HTERT RPE-1 (cell line): Measurements from ENCODE around the gene PDCD2L.
"Not testable (repeated sequence)": the region's sequence is repeated elsewhere in the genome, so short reads cannot be mapped to it uniquely, and the experiment has no call there.

Experiments used
- in situ Hi-C: fragments of 300-500 bp; cut with MboI; formaldehyde crosslinking; loops from 4 replicates; pipeline ENCODE4 v1.14.3; 2020; ENCODE audit warnings: low sequenced_read_pairs

The PDCD2L gene

DNA sequence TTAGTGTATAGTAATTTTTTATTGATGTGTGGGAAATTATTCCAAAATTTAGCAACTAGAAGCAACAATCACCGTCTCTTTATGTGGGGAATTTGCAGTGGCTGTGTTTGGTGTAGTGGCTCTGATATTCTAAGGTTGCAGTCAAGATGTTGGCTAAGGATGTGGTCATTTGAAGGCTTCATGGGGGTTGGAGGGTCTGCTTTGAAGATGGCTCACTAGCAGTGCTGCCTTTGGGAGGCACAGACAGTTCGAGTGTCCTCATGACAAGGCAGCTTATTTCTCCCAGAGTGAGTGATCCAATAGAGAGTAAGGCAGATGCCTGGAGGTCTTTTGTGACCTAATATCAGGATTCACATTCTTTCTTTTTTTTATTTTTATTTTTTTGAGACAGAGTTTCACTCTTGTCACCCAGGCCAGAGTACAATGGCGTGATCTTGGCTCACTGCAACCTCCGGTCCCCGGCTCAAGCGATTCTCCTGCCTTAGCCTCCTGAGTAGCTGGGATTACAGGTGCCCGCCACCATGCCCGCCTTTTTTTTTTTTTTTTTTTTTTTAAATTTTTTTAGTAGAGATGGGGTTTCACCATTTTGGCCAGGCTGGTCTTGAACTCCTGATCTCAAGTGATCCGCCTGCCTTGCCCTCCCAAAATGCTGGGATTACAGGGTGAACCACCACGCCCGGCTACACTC lies 30.5 kb upstream of the PDCD2L start:
- in situ Hi-C loops: no loop called here

DNA sequence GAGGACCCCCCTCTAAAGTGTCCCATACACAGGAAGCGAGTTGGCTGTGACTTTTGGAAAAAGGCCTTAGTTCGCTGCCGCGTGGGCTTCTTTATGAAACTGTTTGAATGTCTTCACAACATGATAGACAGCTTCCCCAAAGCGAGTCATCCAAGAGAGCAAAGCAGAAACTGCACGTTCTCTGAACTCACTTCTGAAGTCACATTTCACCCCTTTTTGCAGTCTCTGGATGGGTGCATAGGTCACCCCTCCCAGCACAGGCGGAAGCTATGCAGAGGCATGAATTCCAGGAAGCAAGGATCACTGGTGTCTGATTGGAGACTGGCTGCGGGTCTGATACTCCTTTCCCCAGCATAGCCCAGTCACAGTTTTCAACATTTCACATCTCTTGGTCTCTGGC lies 28.6 kb upstream of the PDCD2L start:
- in situ Hi-C loops: no loop called here

DNA sequence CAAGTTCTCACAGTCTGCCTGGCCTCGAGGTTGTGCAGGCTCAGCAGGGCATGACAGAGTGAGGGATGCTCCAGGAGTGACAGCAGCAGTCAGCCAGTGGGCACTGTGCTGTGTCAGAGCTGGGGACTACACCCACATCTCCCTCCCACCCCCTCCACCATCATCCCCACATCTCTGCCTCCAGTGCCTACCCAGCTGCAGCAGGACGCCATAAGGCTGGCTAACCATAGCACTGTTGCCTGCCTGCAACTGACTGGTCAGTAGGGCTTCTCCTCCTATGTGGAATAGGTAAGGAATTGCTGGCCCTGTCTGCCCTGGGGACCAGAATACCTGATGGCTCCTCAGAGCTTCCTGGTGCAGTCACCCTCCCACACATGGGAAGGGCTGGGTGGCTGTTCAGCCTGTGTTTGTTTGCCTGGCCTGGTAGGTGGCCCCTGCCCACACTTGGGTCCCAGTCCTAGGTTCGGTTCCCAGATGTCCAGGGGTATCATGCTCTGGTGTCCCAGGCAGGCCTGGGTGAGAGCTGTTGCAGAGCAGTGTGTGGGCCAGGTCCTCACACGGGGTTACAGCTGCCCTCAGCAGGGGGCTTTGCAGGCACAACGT lies 23.5 kb upstream of the PDCD2L start:
- in situ Hi-C loops: no loop called here

DNA sequence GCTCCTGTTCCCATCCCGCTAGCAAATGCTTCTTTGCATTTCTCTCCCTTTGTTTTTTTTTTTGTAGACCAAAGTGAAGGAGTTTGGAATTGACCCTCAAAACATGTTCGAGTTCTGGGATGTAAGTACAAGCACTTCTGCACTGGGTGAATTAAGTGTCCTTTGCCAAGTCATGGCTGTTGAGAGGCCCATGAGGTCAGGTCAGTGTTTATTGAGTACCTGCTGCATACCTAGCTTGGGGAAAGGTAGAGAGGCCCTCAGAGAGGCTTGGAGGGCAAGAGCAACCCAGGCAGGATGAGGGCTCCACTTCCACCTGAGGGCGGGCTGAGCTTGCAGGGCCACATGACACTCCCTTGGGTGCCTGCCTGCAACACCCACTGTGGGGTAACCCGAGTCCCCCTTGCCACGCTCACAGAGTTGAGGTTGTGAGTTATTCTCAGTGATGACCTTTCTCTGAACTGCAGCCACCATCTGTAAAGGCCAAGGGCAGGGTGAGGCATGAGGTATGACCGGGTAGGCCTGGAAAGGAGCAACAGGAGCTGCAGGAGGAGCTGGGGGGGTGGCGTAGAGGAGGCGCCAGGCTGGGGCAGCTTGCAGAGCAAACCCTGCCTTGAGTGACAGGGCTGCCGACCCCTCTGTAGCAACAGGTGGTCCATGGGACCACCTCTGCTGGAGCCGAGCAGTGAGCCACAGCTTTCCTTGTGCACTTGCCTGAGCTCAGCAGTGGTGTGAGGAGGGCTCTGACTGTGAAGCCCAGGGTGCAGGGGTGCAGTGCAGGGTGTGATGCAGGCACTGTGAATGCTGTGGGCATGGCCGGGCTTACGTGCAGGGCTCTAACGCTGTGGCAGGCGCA lies 22.6 kb upstream of the PDCD2L start:
- in situ Hi-C loops: no loop called here

DNA sequence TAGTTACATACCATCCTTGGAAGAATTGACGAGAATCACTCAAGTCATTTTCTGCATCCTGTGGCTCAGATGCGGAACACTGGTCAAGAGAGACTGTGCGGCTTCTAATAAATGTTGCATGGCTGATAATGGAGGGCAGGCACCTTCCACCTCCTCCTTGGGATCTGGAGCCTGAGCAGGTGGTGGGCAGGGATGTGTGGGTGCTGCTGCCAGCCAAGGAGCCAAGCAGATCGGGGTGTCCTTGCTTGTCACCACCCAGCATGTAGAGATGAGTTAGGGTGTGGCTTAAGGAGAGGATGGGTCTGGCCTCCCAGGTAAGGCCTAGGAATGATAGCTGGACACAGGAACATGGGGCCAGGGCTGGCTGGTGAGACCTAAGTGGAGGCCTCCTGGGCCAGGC lies 21.7 kb upstream of the PDCD2L start:
- in situ Hi-C loops: no loop called here

DNA sequence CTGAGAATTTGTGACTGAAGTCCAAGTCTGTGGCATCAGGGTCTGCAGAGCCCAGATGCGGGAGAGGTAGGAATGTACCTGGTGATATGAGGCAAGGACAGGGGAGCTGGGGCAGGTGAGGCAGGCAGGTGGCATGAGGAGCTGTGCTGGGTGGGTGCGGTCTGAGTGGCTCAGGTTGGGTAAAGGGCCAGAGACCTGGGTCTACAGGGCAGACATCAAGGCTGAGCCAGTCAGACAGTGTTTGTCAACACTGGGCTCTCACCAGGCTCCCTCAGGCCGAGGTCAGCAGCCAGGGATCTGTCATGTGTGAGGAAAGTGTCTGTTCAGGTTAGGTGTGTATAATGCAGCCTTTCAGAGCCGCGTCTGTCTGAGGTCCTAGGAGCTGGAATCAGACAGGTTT lies 20.6 kb upstream of the PDCD2L start:
- in situ Hi-C loops: no loop called here

DNA sequence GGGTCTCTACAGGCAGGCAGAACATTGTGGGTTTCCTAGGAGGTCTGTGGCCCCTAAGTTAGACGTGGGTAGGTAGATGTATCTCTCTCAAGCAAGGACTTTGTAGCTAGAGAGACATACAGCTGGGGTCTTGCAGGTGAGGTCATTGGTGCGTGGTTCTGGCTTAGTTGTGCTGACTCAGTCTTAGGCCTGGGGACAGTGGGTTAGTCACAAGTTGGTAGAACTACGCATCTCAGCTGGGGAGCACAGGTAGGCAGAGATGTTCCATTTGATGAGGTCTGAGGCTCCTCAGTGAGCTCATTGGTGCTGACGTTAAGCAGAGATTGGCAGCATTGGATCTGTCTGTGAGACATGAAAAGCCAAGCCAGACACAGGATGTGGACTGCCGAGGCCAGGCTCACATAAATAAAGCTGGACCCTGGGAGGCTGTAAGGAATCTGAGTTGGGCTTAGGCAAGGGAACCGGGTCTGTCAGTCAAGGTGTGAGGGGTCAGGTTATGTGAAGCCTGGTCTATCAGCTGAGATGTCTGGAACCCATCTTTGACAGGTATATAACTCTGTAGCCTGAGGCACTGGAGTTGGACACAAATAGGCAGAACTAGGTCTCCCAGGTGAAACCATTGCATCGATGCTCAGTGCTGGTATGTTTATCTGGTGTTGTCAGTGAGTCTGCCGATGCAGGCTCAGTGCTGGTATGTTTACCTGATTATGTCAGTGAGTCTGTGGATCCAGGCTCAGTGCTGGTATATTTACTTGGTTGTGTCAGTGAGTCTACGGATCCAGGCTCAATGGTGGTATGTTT lies 17.4 kb upstream of the PDCD2L start:
- in situ Hi-C loops: no loop called here

DNA sequence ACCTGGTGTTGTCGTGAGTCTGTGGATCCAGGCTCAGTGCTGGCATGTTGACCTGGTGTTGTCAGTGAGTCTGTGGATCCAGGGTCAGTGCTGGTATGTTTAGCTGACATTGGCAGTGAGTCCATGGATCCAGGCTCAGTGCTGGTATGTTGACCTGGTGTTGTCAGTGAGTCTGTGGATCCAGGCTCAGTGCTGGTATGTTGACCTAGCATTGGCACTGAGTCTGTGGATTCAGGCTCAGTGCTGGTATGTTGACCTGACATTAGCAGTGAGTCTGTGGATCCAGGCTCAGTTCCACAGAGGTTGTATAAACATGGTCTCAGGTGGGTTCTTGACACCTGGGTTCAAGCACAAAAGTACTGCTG lies 16.8 kb upstream of the PDCD2L start:
- in situ Hi-C loops: no loop called here

DNA sequence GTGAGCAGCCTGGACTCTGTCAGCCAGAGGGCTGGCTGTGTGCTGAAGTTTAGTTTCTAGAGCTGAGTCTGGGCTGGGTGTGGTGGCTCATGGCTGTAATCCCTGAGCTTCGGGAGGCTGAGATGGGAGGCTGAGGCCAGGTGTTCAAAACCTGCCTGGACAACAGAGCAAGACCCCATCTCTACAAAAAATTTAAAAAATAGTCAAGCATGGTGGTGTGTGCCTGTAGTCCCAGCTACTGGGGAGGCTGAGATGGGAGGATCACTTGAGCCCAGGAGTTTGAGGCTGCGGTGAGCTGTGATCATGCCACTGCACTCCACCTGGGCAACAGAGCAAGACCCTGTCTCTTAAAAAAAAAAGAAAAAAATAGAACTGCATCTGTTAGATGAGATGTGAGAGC lies 15.5 kb upstream of the PDCD2L start:
- in situ Hi-C loops: not testable (repeated sequence)

DNA sequence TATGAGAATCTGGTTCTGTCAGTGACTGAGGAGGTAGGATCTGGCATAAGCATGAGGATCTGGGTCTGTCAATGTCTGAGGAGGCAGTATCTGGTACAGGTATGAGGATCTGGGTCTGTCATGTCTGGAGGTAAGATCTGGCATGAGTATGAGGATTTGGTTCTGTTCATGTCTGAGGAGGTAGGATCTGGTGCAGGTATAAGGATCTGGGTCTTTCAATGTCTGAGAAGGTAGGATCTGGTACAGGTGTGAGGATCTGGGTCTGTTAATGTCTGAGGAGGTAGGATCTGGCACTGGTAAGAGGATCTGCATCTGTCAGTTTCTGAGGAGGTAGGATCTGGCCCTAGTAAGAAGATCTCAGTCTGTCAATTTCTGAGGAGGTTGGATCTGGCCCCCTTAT lies 12.4 kb upstream of the PDCD2L start:
- in situ Hi-C loops: no loop called here

DNA sequence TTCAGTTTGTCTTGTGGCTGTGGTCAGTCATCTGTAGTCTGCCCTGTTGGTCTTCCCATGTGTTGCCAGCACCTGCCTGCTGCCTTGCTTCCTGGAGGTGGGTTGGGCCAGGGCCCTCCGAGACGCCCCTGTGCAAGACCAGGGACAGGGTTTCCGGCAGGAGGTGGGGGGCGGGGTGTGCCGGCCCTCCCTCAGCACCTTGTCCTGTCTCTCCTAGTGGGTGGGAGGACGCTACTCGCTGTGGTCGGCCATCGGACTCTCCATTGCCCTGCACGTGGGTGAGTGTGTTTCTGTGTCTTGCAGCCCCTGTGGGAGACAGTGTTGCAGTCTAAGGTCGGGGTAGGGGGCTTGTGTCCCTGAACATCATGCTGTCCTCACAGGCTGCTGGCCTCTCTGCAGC lies 11.2 kb upstream of the PDCD2L start:
- in situ Hi-C loops: no loop called here

DNA sequence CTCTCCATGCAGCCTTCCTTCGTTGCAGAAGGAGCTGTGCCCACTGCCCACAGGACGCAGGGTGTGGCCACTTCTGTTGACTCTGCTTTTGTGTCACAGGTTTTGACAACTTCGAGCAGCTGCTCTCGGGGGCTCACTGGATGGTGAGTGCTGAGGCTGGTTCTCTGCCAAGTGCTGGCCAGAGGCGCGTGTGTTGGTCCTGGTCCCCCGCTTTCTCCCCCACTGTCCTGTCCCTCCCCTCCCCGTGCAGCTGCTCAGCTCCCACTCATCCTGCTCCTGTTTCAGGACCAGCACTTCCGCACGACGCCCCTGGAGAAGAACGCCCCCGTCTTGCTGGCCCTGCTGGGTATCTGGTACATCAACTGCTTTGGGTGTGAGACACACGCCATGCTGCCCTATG lies 10.6 kb upstream of the PDCD2L start:
- in situ Hi-C loops: no loop called here

DNA sequence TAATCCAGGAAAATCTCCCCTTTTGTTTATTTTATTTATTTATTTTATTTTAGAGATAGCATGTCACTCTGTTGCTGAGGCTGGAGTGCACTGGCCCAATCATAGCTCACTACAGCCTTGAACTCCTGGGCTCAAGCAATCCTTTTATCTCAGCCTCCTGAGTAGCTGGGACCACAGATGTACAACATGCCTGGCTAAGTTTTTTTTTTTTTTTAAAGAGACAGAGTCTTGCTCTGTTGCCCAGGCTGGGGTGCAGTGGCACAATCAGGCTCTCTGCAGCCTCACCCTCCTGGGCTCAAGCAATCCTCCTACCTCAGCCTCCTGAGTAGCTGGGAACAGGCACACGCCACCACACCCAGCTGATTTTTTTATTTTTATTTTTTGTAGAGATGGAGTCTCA lies 6.3 kb upstream of the PDCD2L start:
- in situ Hi-C loops: no loop called here

DNA sequence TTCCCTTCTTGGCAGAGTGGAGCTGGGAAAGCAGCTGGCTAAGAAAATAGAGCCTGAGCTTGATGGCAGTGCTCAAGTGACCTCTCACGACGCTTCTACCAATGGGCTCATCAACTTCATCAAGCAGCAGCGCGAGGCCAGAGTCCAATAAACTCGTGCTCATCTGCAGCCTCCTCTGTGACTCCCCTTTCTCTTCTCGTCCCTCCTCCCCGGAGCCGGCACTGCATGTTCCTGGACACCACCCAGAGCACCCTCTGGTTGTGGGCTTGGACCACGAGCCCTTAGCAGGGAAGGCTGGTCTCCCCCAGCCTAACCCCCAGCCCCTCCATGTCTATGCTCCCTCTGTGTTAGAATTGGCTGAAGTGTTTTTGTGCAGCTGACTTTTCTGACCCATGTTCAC lies 4.3 kb upstream of the PDCD2L start:
- in situ Hi-C loops: no loop called here

DNA sequence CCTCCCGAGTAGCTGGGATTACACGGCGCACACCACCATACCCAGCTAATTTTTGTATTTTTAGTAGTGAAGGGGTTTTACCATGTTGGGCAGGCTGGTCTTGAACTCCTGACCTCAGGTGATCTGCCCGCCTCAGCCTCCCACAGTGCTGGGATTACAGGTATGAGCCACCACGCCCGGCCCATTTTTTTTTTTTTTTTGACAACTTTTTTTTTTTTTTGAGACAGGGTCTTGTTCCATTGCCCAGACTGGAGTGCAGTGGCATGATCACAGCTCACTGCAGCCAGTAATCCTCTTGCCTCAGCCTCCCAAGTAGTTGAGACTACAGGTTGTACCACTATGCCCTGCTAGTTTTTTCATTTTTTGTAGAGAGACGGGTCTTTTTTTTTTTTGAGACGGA lies 3.4 kb upstream of the PDCD2L start:
- in situ Hi-C loops: not testable (repeated sequence)

DNA sequence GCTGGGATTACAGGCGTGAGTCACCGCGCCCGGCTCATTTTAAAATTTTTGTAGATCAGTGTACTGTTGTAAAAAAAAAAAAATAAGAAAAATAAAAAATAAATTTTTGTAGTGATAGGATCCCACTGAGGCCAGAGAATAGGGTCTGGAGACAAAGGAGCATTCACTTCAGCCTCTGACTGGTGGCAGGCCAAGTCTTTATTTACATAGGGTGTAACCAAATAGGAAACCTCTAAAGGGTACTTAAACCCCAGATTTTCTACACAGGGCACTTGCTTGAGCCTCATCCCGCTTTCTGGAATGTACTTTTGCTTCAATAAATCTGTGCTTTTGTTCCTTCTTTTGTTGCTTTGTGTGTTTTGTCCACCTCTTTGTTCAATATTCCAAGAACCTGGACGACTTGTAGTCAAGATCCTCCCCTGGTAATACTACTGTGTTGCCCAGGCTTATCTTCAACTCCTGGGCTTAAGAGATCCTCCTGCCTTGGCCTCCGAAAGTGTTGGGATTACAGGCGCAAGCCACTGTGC lies 2.1 kb upstream of the PDCD2L start:
- in situ Hi-C loops: no loop called here

DNA sequence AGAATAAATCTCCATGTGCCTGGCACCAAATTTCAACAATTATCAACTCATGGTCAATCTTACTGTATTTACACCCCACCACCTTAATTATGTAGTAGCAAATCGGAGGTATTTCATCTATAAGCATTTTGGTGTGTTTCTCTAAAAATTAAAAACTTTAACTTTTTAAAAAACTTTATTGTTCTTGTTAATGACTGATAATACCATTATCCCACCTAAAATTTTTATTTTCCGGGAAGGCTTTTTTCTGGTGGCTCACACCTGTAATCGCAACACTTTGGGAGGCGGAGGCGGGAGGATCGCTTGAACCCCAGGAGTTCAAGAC lies 453 bp upstream of the PDCD2L start:
- in situ Hi-C loops: no loop called here

DNA sequence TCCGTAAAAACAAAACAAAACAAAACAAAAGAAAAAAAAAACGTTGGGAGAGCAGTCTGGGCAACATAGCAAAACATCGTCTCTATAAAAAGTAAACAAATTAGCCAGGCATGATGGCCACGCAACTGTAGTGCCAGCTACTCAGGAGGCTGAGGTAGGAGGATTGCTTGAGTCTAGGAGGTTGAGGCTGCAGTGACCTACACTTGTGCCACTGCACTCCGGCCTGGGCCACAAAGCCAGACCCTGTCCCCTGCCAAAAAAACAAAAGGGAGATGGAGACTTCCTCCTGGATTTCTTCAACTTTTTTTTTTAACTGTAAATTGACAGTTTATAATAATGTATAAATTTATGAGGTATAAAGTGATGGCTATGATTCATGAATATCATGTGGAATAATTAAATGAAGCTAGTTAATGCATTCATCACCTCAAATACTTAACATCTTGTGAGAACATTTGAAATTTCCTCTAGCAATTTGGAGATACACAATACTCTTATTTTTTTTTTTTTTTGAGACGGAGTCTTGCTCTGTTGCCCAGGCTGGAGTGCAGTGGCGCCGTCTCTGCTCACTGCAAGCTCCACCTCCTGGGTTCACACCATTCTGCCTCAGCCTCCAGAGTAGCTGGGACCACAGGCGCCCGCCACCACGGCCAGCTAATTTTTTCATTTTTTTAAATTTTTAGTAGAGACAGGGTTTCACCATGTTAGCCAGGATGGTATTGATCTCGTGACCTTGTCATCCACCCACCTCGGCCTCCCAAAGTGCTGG lies 1.9 kb downstream of the PDCD2L start:
- in situ Hi-C loops: no loop called here

DNA sequence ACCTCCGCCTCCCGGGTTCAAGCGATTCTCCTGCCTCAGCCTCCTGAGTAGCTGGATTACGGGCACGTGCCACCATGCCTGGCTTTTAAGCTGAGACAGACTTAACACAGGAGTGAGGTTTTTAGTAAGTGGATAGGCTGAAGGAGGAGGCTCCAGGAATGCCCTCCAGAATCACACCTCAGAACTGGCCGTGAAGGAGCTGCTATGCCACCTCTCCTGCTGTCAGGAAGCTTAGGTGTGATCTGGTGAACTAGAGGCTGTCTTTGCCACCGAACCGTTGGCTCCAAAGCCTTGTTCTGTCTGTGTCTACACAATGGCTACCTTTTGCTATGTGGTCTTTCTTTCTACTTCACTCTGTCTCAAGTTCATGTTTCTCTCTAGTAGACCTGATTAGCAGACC lies 4.2 kb downstream of the PDCD2L start:
- in situ Hi-C loops: no loop called here
